Gastrocnemius medialis (tissue), 4 donors: ENCODE results near the gene ZNF506. TPM values are rescaled to one million over a fixed set of nuclear protein-coding genes. Genes with fewer than 3 reads are reported as not detected.
"Not testable (repeated sequence)": the region's sequence is repeated elsewhere in the genome, so short reads cannot be mapped to it uniquely, and the experiment has no call there.

ENCODE experiments used
- ATAC-seq, 2 donors: fragments of 150-250 bp; one replicate each; pipeline ENCODE4 v1.9.1; 2016
- DNase-seq, 2 donors: peaks; one replicate each; pipeline ENCODE4 v3.0.0-alpha.2; 2019
- H3K27ac ChIP-seq, 4 donors: fragments of 200-600 bp; sonication (generic); 1 replicate in 1 of 4; 2 replicates in 3 of 4; pipeline ENCODE4 v1.5.1; 2016 to 2018; ENCODE audit warnings: mild to moderate bottlenecking in 2 of 4, moderate library complexity in 1 of 4
- H3K27me3 ChIP-seq, 3 donors: fragments of 200-600 bp; sonication (generic) in 2 of 3; 1 replicate in 1 of 3; 2 replicates in 2 of 3; pipeline versions ENCODE4 v1.5.1 to v1.6.0; 2016 to 2019; ENCODE audit warnings: mild to moderate bottlenecking in 1 of 3, moderate library complexity in 1 of 3
- H3K36me3 ChIP-seq, 2 donors: fragments of 200-600 bp; sonication (generic) in 1 of 2; one replicate each; pipeline ENCODE4 v1.5.1; 2017 to 2018
- H3K4me1 ChIP-seq, 2 donors: fragments of 200-600 bp; sonication (generic) in 1 of 2; one replicate each; pipeline ENCODE4 v1.5.1; 2016 to 2017; ENCODE audit warnings: mild to moderate bottlenecking in 2 of 2
- H3K4me3 ChIP-seq, 4 donors: fragments of 200-600 bp; sonication (generic) in 3 of 4; 1 replicate in 1 of 4; 2 replicates in 3 of 4; pipeline ENCODE4 v1.5.1; 2016 to 2019; ENCODE audit warnings: mild to moderate bottlenecking in 2 of 4
- H3K9me3 ChIP-seq, 3 donors: fragments of 200-600 bp; sonication (generic) in 2 of 3; 1 replicate in 1 of 3; 2 replicates in 2 of 3; pipeline ENCODE4 v1.5.1; 2016 to 2019
- POLR2A ChIP-seq, 2 donors: fragments of 450-650 bp; IDR thresholded peaks; one replicate each; pipeline ENCODE4 v1.6.1; 2017; ENCODE audit warnings: antibody characterized with exemption in 2 of 2, mild to moderate bottlenecking in 2 of 2, moderate library complexity in 2 of 2
- in situ Hi-C, 4 donors: fragments of 200-750 bp; cut with MboI; loops; one replicate each; pipeline versions ENCODE4 v1.15.0 to v1.8.0; 2017; ENCODE audit warnings: low sequenced_read_pairs in 4 of 4
- intact Hi-C: fragments of 100-400 bp; cut with DNase I; formaldehyde crosslinking; loops from one replicate; pipeline ENCODE4 v1.15.1; 2023; ENCODE audit warnings: low total_unique reads
- total RNA-seq, 4 donors: library from RNA; depleted of rRNA; stranded (reverse); fragments of >200 nt; gene quantifications; one replicate each; pipeline versions ENCODE4 v1.1.0 to v1.2.3, GENCODE V29; 2016
- TF ChIP-seq, protein P1 (sequence below), 5 experiments: fragments of 450-650 bp in 3 of 5; fragments of 200-600 bp in 2 of 5; sonication (generic) in 2 of 5; IDR thresholded peaks in 4 of 5; conservative IDR thresholded peaks in 1 of 5; 1 replicate in 4 of 5; 2 replicates in 1 of 5; pipeline ENCODE4 v1.5.1; 2016 to 2019; ENCODE audit warnings: antibody characterized with exemption in 5 of 5, mild to moderate bottlenecking in 3 of 5, moderate library complexity in 3 of 5

The ZNF506 gene
- total RNA-seq, 4 donors from 2014 or later: 6.3 to 18.7 (median 14.9) TPM

DNA sequence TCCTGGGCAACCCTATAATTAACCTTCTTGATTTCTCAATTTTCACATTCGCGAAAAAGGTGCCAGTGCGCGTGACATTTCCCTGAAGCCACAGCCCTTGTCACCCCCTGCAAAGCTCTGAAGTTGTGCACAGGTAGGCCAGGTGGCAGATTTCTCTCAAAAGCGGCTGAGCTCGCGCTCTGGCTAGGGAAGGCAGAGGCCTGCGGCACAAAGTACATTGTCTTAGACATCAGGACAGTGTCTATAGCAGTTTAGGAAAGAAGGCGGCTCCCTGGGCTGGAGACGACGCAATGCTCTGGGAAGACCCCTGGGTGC, 45.7 kb downstream of the ZNF506 start:
- Histone ChIP-seq H3K27ac (peak overlapping the region; percentile 75 to 87 (median 80)), H3K36me3 (no peaks in the 10 kb centered on the region), H3K27me3 (no peaks in the 10 kb centered on the region), H3K9me3 (no peaks in the 10 kb centered on the region), H3K4me1 (peaks cover 14 to 19% of the 10 kb centered on the region in 2 donors), H3K4me3 (peak overlapping the region; percentile 62 to 83 (median 82))
- in situ Hi-C loops: loop anchor here in 1 of 4 donors (5.0 kb wide), 1 partner anchor 41 kb away; no protein-coding TSS in a partner anchor
- ATAC-seq (peak in 1 of 2 donors; percentile 6), DNase-seq (no peak)
- TF ChIP-seq POLR2A (IDR thresholded peaks at IDR 0.05): no peak
- TF ChIP-seq, protein P1, sequence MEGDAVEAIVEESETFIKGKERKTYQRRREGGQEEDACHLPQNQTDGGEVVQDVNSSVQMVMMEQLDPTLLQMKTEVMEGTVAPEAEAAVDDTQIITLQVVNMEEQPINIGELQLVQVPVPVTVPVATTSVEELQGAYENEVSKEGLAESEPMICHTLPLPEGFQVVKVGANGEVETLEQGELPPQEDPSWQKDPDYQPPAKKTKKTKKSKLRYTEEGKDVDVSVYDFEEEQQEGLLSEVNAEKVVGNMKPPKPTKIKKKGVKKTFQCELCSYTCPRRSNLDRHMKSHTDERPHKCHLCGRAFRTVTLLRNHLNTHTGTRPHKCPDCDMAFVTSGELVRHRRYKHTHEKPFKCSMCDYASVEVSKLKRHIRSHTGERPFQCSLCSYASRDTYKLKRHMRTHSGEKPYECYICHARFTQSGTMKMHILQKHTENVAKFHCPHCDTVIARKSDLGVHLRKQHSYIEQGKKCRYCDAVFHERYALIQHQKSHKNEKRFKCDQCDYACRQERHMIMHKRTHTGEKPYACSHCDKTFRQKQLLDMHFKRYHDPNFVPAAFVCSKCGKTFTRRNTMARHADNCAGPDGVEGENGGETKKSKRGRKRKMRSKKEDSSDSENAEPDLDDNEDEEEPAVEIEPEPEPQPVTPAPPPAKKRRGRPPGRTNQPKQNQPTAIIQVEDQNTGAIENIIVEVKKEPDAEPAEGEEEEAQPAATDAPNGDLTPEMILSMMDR (IDR thresholded peaks at IDR 0.05 in 4 of 5, conservative IDR thresholded peaks at IDR 0.05 in 1 of 5): no peak
- intact Hi-C loops: loop anchor here (1.0 to 5.0 kb wide), 6 partner anchors 43 to 276 kb away; partner anchors contain the start of genes ATP13A1, ZNF14, ZNF506 and ZNF682

DNA sequence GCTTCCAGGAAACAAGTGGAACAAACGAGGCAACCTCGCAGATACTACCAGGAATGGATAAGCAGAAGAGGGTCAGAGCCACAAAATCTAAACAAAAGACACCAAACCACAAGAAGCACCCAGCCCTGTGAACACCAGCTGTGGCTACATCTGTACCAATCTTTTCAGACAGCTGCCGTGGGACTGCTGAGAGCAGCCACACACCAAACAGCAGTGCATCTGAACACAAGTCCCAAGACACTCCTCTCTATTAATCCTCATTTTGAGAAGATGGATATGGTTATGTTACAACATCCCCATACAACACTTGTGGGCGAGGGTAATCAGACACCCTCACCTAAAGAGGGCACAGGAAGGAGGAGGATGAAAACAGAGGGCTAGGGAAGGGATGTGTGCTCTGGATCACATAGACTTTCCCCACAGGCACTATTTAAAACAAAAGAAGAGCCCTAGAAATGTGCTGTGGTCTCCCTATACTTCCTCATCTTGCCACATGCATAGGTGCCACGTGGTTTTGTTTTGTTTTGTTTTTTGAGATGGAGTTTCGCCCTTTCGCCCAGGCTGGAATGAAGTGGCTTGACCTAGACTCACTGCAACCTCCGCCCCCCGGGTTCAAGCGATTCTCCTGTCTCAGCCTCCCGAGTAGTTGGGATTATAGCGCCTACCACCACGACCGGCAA, 47.1 kb downstream of the ZNF506 start:
- DNase-seq: no peak
- TF ChIP-seq POLR2A (IDR thresholded peaks at IDR 0.05): no peak
- TF ChIP-seq, protein P1 (IDR thresholded peaks at IDR 0.05 in 4 of 5, conservative IDR thresholded peaks at IDR 0.05 in 1 of 5): no peak
- Histone ChIP-seq H3K27ac (no peak overlapping the region), H3K4me3 (no peak overlapping the region), H3K4me1 (peaks cover 14 to 19% of the 10 kb centered on the region in 2 donors), H3K9me3 (no peaks in the 10 kb centered on the region), H3K27me3 (no peaks in the 10 kb centered on the region), H3K36me3 (no peaks in the 10 kb centered on the region)
- no peak for ATAC-seq
- in situ Hi-C loops (loop anchor here in 1 of 4 donors (5.0 kb wide), 1 partner anchor 43 kb away; no protein-coding TSS in a partner anchor), intact Hi-C loops (loop anchor here (5.0 kb wide), 1 partner anchor 278 kb away; no protein-coding TSS in a partner anchor)

DNA sequence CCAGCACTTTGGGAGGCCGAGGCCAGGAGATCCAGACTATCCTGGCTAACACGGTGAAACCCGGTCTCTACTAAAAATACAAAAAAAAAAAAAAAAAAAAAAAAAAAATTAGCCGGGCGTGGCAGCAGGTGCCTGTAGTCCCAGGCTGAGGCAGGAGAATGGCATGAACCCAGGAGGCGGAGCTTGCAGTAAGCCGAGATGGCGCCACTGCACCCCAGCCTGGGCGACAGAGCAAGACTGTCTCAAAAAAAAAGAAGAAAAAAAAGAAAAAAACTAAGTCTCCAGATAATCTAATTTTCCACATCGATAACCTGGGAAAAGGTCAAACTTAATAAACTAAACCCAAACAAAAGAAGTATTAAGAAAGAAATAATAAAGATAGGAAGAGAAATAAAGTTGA, 49.6 kb downstream of the ZNF506 start:
- DNase-seq, H3K27me3 ChIP-seq, ATAC-seq, H3K9me3 ChIP-seq, intact Hi-C loops, H3K36me3 ChIP-seq, H3K4me3 ChIP-seq, H3K27ac ChIP-seq, in situ Hi-C loops: not testable (repeated sequence)
- H3K4me1 ChIP-seq: peaks cover 9 to 11% of the 10 kb centered on the region in 2 donors

DNA sequence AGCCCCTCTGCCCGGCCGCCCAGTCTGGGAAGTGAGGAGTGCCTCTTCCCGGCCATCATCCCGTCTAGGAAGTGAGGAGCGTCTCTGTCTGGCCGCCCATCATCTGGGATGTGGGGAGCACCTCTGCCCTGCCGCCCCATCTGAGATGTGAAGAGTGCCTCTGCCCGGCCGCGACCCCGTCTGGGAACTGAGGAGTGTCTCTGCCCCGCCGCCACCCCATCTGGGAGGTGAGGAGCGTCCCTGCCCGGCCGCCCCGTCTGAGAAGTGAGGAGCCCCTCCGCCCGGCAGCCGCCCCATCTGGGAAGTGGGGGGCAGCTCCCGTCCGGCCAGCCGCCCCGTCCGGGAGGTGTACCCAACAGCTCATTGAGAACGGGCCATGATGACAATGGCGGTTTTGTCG, 51.6 kb downstream of the ZNF506 start:
- H3K27me3 ChIP-seq, H3K4me1 ChIP-seq, DNase-seq, ATAC-seq, H3K27ac ChIP-seq, in situ Hi-C loops, H3K36me3 ChIP-seq, H3K4me3 ChIP-seq, H3K9me3 ChIP-seq, intact Hi-C loops: not testable (repeated sequence)

DNA sequence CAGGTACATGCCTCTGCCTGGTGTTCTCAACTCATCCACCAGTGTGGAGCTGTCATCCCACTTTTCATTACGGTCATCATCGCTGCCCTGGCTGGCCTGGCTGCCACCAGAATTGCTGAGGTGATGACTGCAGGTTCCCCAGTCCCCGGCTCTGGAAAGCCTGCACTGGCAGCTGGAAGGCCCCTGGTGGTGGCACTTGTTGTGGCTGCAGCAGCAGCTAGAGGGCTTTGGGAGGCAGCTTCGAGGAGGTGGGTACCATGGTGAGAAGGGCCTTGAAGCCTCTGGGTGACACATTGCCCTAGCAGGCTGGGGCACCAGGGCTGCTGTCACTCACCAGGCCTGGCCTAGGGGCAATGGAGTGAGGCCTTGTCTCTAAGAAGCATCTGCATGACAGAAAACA, 63.4 kb downstream of the ZNF506 start:
- intact Hi-C loops (no loop called here), in situ Hi-C loops (no loop called here)
- DNase-seq: no peak

More for the DNA sequence above, 63.4 kb downstream of the ZNF506 start:
- Histone ChIP-seq H3K4me1 (no peaks in the 10 kb centered on the region), H3K4me3 (no peak overlapping the region), H3K27ac (no peak overlapping the region), H3K27me3 (no peaks in the 10 kb centered on the region), H3K9me3 (no peaks in the 10 kb centered on the region), H3K36me3 (no peaks in the 10 kb centered on the region)
- no peak for TF ChIP-seq POLR2A (IDR thresholded peaks at IDR 0.05)
- TF ChIP-seq, protein P1 (IDR thresholded peaks at IDR 0.05 in 4 of 5, conservative IDR thresholded peaks at IDR 0.05 in 1 of 5): no peak
- ATAC-seq: no peak
